Right cardiac atrium (tissue), 5 donors: ENCODE results near the gene NEU2. TPM values are rescaled to one million over a fixed set of nuclear protein-coding genes. Genes with fewer than 3 reads are reported as not detected.

Source experiments
- ATAC-seq, 2 donors: fragments of 200-7000 bp; cut with Tn5 transposase; one replicate each; pipeline versions ENCODE4 v1.8.0 to v1.9.1; 2020; ENCODE audit warnings: moderate library complexity in 2 of 2, mild to moderate bottlenecking in 1 of 2
- DNase-seq, 3 donors: peaks; one replicate each; pipeline ENCODE4 v3.0.0-alpha.2; 2020
- H3K27ac ChIP-seq: one replicate; pipeline ENCODE4 v1.5.1; 2013; ENCODE audit warnings: mild to moderate bottlenecking, low read length, control low read depth, moderate library complexity
- H3K27me3 ChIP-seq: one replicate; pipeline ENCODE4 v1.6.1; 2013; ENCODE audit not compliant: control insufficient read depth, insufficient read depth
- H3K4me1 ChIP-seq: one replicate; pipeline ENCODE4 v1.6.1; 2013; ENCODE audit warnings: low read length; ENCODE audit not compliant: control insufficient read depth, insufficient read depth
- H3K4me3 ChIP-seq: one replicate; pipeline ENCODE4 v1.5.1; 2013; ENCODE audit warnings: low read length, control low read depth
- H3K9me3 ChIP-seq: one replicate; pipeline ENCODE4 v1.6.1; 2013; ENCODE audit warnings: low read length; ENCODE audit not compliant: control insufficient read depth
- WGBS: extraction: QIAGEN DNeasy Blood & Tissue Kit; methylation state at CpG from one replicate; pipeline ENCODE4 v1.1.7; 2013; 5-methylcytosine and 5-hydroxymethylcytosine counted together
- intact Hi-C, 4 donors: fragments of 100-400 bp; cut with DNase I; formaldehyde crosslinking; loops; one replicate each; pipeline versions ENCODE4 v1.11.0 to v1.14.0; 2022 to 2023
- polyA plus RNA-seq: library from polyadenylated mRNA; stranded (reverse); fragments of 200-250 nt; gene quantifications from one replicate; pipeline ENCODE4 v1.2.3, GENCODE V29; 2013
- total RNA-seq, 4 donors: library from RNA; stranded (reverse); fragmentation: NEBNext Ultra II Directional; extraction: Animal tissue kit (Norgen Biotek cat#: 25700); gene quantifications; one replicate each; pipeline ENCODE4 v1.2.1, GENCODE V29; 2021
- donor health status: healthy with polysubstance abuse.
- donor health status: DM: no; HTN: yes; CAD: no.
- donor health status: DM: no; HTN: no; CAD: no.
- donor health status: DM: no; HTN: yes; CAD: no; lungs with severe emphysema.
- donor health status: DM: yes; HTN: yes; CAD: no.

The NEU2 gene
- total and polyA plus RNA-seq, 5 donors: not detected

GRCh38 chr2:233023761-233024410, 8.6 kb upstream of the NEU2 start:
- DNase-seq (no peak), ATAC-seq (no peak)
- no peaks in the 10 kb centered on the region for H3K9me3 ChIP-seq
- no peaks in the 10 kb centered on the region for H3K27me3 ChIP-seq
- H3K4me3 ChIP-seq: no peak overlapping the region
- no peak overlapping the region for H3K27ac ChIP-seq
- intact Hi-C loops: no loop called here
- H3K4me1 ChIP-seq: no peaks in the 10 kb centered on the region
- WGBS: 87% methylated on average over 14 of the region's 14 CpGs

GRCh38 chr2:233025706-233026105, 6.8 kb upstream of the NEU2 start:
- H3K27ac ChIP-seq: no peak overlapping the region
- WGBS: 79% methylated on average over 7 of the region's 7 CpGs
- no peaks in the 10 kb centered on the region for H3K4me1 ChIP-seq
- DNase-seq: no peak
- H3K4me3 ChIP-seq: no peak overlapping the region
- H3K9me3 ChIP-seq: no peaks in the 10 kb centered on the region
- ATAC-seq: no peak
- intact Hi-C loops: no loop called here
- H3K27me3 ChIP-seq: no peaks in the 10 kb centered on the region

- intact Hi-C loops: no loop called here
- Histone ChIP-seq H3K27me3 (no peaks in the 10 kb centered on the region), H3K27ac (no peak overlapping the region), H3K4me3 (no peak overlapping the region), H3K9me3 (no peaks in the 10 kb centered on the region), H3K4me1 (no peaks in the 10 kb centered on the region)
- DNase-seq: no peak
- WGBS: 83% methylated on average over 4 of the region's 4 CpGs
- no peak for ATAC-seq
Observed at GRCh38 chr2:233026198-233026813, 6.2 kb upstream of the NEU2 start.

GRCh38 chr2:233029321-233029720, 3.2 kb upstream of the NEU2 start:
- no peak overlapping the region for H3K27ac ChIP-seq
- no peaks in the 10 kb centered on the region for H3K9me3 ChIP-seq
- no peak overlapping the region for H3K4me3 ChIP-seq
- 94% methylated on average over 9 of the region's 9 CpGs for WGBS
- intact Hi-C loops: no loop called here
- no peaks in the 10 kb centered on the region for H3K4me1 ChIP-seq
- DNase-seq (no peak), ATAC-seq (no peak)
- no peaks in the 10 kb centered on the region for H3K27me3 ChIP-seq

GRCh38 chr2:233031556-233032500, 644 bp upstream of the NEU2 start:
- intact Hi-C loops: no loop called here
- Histone ChIP-seq H3K4me1 (no peaks in the 10 kb centered on the region), H3K4me3 (no peak overlapping the region), H3K27me3 (no peaks in the 10 kb centered on the region), H3K9me3 (no peaks in the 10 kb centered on the region), H3K27ac (no peak overlapping the region)
- WGBS: 75% methylated on average over 27 of the region's 27 CpGs
- DNase-seq (no peak), ATAC-seq (peak in 1 of 2 donors; percentile 22)

GRCh38 chr2:233033672-233034071, 1.2 kb downstream of the NEU2 start:
- H3K9me3 ChIP-seq: no peaks in the 10 kb centered on the region
- WGBS: 83% methylated on average over 9 of the region's 9 CpGs
- H3K4me1 ChIP-seq: no peaks in the 10 kb centered on the region
- intact Hi-C loops: no loop called here
- H3K27ac ChIP-seq: no peak overlapping the region
- H3K4me3 ChIP-seq: no peak overlapping the region
- DNase-seq: no peak
- no peaks in the 10 kb centered on the region for H3K27me3 ChIP-seq
- ATAC-seq: no peak

- Histone ChIP-seq H3K27me3 (no peaks in the 10 kb centered on the region), H3K9me3 (no peaks in the 10 kb centered on the region), H3K4me3 (no peak overlapping the region), H3K4me1 (no peaks in the 10 kb centered on the region), H3K27ac (no peak overlapping the region)
- intact Hi-C loops: no loop called here
- no peak for DNase-seq
- WGBS: 95% methylated on average over 37 of the region's 37 CpGs
- peak in 1 of 2 donors; percentile 20 for ATAC-seq
Observed at GRCh38 chr2:233034091-233034882, 1.8 kb downstream of the NEU2 start.

DNA sequence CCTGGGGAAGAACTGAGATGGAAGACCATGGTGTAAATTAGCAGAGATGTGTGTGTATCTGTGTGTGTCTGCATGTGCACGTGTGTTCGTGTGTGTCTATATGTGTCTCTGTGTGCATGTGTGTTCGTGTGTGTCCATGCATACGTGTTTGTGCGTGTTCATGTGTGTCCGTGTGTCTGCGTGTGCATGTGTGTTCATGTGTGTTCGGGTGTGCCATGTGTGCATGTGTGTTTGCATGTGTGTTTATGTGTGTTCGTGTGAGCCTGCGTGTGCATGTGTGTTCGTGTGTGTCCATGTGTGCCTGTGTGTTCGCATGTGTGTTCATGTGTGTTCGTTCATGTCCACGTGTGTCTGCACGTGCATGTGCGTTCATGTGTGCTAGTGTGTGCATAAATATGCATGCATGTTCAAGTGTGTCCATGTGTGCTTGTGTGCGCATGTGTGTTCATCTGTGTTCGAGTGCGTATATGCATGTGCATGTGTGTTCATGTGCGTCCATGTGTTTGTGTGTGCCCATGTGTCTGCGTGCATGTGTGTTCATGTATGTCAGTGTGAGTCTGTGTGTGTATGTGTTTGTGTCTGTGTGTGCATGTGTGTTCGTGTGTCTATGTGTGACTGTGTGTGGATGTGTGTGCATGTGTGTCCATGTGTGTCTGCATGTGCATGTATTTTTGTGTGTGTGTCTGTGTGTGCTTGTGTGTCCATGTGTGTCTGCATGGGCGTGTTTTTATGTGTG, 3.1 kb downstream of the NEU2 start:
- intact Hi-C loops: no loop called here
- 92% methylated on average over 23 of the region's 23 CpGs for WGBS
- Histone ChIP-seq H3K27ac (no peak overlapping the region), H3K27me3 (no peaks in the 10 kb centered on the region), H3K4me1 (no peaks in the 10 kb centered on the region), H3K9me3 (no peaks in the 10 kb centered on the region), H3K4me3 (no peak overlapping the region)
- DNase-seq: no peak
- no peak for ATAC-seq

DNA sequence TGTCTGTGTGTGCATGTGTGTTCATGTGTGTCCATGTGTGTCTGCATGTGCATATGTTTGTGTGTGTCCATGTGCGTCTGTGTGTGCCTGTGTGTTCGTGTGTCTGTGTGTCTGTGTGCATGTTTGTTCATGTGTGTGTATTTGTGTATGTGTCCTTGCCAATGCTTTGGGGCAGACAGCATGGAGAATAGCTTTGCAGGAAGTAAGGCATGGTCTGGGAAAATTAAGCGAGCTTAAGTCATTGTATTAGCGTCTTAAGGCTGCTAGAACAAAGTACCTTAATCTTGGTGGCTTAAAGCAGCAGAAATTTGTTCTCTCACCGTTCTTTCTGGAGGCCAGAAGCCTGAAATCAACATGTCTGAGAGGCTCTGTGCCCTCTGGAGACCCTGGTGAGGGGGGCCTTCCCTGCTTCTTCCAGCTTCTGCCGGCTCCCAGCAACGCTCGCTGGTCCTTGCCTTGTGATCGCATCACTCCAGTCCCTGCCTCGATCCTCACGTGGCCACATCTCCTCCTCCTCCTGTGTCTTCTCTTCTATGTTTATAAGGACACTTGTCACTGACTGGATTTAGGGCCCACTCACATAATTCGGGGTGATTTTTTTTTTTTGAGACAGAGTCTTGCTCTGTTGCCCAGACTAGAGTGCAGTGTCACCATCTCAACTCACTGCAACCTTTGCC, 3.8 kb downstream of the NEU2 start:
- H3K27ac ChIP-seq: no peak overlapping the region
- H3K9me3 ChIP-seq: no peaks in the 10 kb centered on the region
- no peak for ATAC-seq
- intact Hi-C loops: no loop called here
- no peaks in the 10 kb centered on the region for H3K4me1 ChIP-seq
- H3K27me3 ChIP-seq: no peaks in the 10 kb centered on the region
- no peak overlapping the region for H3K4me3 ChIP-seq
- no peak for DNase-seq
- 91% methylated on average over 12 of the region's 12 CpGs for WGBS

GRCh38 chr2:233037078-233037477, 4.6 kb downstream of the NEU2 start:
- DNase-seq: no peak

More at GRCh38 chr2:233037078-233037477, 4.6 kb downstream of the NEU2 start:
- H3K4me3 ChIP-seq: no peak overlapping the region
- WGBS: 89% methylated on average over 2 of the region's 2 CpGs
- no peaks in the 10 kb centered on the region for H3K9me3 ChIP-seq
- H3K27ac ChIP-seq: no peak overlapping the region
- intact Hi-C loops: no loop called here
- no peaks in the 10 kb centered on the region for H3K27me3 ChIP-seq
- no peak for ATAC-seq
- no peaks in the 10 kb centered on the region for H3K4me1 ChIP-seq
